ENCODE measurements around the gene SAMHD1. TPM values are rescaled to one million over a fixed set of nuclear protein-coding genes. Genes with fewer than 3 reads are reported as not detected.

Gene SAMHD1
- total and polyA plus RNA-seq, 2 of the 8 experiments (the other 6 are each of a cell fraction or from before 2014, with no cell fraction given), result 22.0 to 37.1 TPM

- TF ChIP-seq TCF12 (IDR thresholded peaks at IDR 0.05; ENCODE audit: low read depth, low read length) (no peak), CBX5 (IDR thresholded peaks at IDR 0.05; ENCODE audit: low read depth, low read length) (no peak), TAF1 (IDR thresholded peaks at IDR 0.05; ENCODE audit: low read depth, low read length) (no peak), SP1 (IDR thresholded peaks at IDR 0.05; ENCODE audit: low read depth, low read length) (no peak), SP4 (IDR thresholded peaks at IDR 0.05; ENCODE audit: low read length) (no peak), EP300 (IDR thresholded peaks at IDR 0.05; ENCODE audit: borderline replicate concordance in 1 of 2, low read depth in 2 of 2, low read length in 2 of 2) (no peak)
Observed at GRCh38 chr20:36924167-36925045, 27.1 kb downstream of the SAMHD1 start (continued).
